K562 (cell line): ENCODE measurements around the gene TXN2. TPM values are rescaled to one million over a fixed set of nuclear protein-coding genes. Genes with fewer than 3 reads are reported as not detected.

ENCODE experiments used
- ATF7 ChIP-seq: fragments of 450-650 bp; IDR thresholded peaks from 2 replicates; pipeline ENCODE4 v1.7.1; 2014; ENCODE audit warnings: mild to moderate bottlenecking, moderate library complexity
- CEBPB ChIP-seq: fragments of 450-650 bp; IDR thresholded peaks from 2 replicates; pipeline ENCODE4 v1.6.1; 2016; ENCODE audit warnings: missing genetic modification characterization, missing compliant biosample characterization
- COPS2 ChIP-seq: fragments of 450-650 bp; conservative IDR thresholded peaks from 2 replicates; pipeline ENCODE4 v1.6.1; 2016; ENCODE audit warnings: mild to moderate bottlenecking, moderate library complexity
- E4F1 ChIP-seq: fragments of 250-450 bp; sonication (Bioruptor Pico); IDR thresholded peaks from 2 replicates; pipeline ENCODE4 v1.5.0; 2021; ENCODE audit warnings: mild to moderate bottlenecking, borderline replicate concordance
- EP300 ChIP-seq: IDR thresholded peaks from 2 replicates; pipeline ENCODE4 v1.6.1; 2012; ENCODE audit warnings: low read length, improper control_type of control experiment
- HMG20A ChIP-seq: fragments of 450-650 bp; formaldehyde crosslinking; conservative IDR thresholded peaks from 2 replicates; pipeline ENCODE4 v1.4.0; 2020; ENCODE audit warnings: mild to moderate bottlenecking, mixed read lengths
- L3MBTL2 ChIP-seq: fragments of 450-650 bp; IDR thresholded peaks from 2 replicates; pipeline ENCODE4 v1.6.1; 2016; ENCODE audit warnings: mild to moderate bottlenecking, moderate library complexity
- LEF1 ChIP-seq: fragments of 450-650 bp; IDR thresholded peaks from 2 replicates; pipeline ENCODE4 v1.6.1; 2016; ENCODE audit warnings: mild to moderate bottlenecking
- MAX ChIP-seq: sonication (generic); formaldehyde crosslinking; IDR thresholded peaks from 2 replicates; pipeline ENCODE4 v1.9.0; 2022; ENCODE audit warnings: mild to moderate bottlenecking, missing genetic modification reagents
- NFXL1 ChIP-seq: fragments of 450-650 bp; formaldehyde crosslinking; IDR thresholded peaks from 2 replicates; pipeline ENCODE4 v1.4.0; 2021; ENCODE audit warnings: mild to moderate bottlenecking
- NRF1 ChIP-seq, 2 experiments: fragments of 450-650 bp; IDR thresholded peaks in 1 of 2; conservative IDR thresholded peaks in 1 of 2; 2 replicates each; pipeline ENCODE4 v1.6.1; 2014; ENCODE audit warnings: mild to moderate bottlenecking in 2 of 2
- POU5F1 ChIP-seq: fragments of 150-350 bp; IDR thresholded peaks from 2 replicates; pipeline ENCODE4 v1.6.1; 2014; ENCODE audit warnings: borderline replicate concordance, low read length, low read depth, mild to moderate bottlenecking; ENCODE audit not compliant: partially characterized antibody
- RBM14 ChIP-seq: fragments of 200-400 bp; formaldehyde crosslinking; IDR thresholded peaks from 2 replicates; pipeline ENCODE4 v1.6.1; 2018; ENCODE audit warnings: low read depth, mild to moderate bottlenecking, low read length, moderate library complexity, borderline replicate concordance; ENCODE audit not compliant: insufficient read depth
- SAP30 ChIP-seq: fragments of 200-600 bp; sonication (generic); IDR thresholded peaks from 2 replicates; pipeline ENCODE4 v1.6.1; 2012; ENCODE audit warnings: borderline replicate concordance, low read depth, mild to moderate bottlenecking, moderate library complexity, low read length, control low read depth, inconsistent platforms; ENCODE audit not compliant: insufficient read depth, poor library complexity, severe bottlenecking
- SMARCA4 ChIP-seq: fragments of 450-650 bp; IDR thresholded peaks from 2 replicates; pipeline ENCODE4 v1.6.1; 2016
- SOX6 ChIP-seq: fragments of 450-650 bp; IDR thresholded peaks from 2 replicates; pipeline ENCODE4 v1.6.1; 2014; ENCODE audit warnings: mild to moderate bottlenecking
- SPI1 ChIP-seq: IDR thresholded peaks from 2 replicates; pipeline ENCODE4 v1.6.1; 2011; ENCODE audit warnings: low read depth, low read length, control low read depth, borderline replicate concordance
- U2AF1 ChIP-seq: fragments of 200-400 bp; formaldehyde crosslinking; optimal IDR thresholded peaks from 2 replicates; pipeline ENCODE3; 2017; ENCODE audit warnings: mild to moderate bottlenecking, low read depth, low read length, moderate library complexity
- ZC3H4 ChIP-seq: sonication (generic); formaldehyde crosslinking; IDR thresholded peaks from 2 replicates; pipeline ENCODE4 v1.9.0; 2021; ENCODE audit warnings: missing genetic modification reagents, borderline replicate concordance
- ZNF133 ChIP-seq: fragments of 250-450 bp; sonication (Bioruptor Pico); IDR thresholded peaks from 2 replicates; pipeline ENCODE4 v1.4.0; 2020; ENCODE audit warnings: mild to moderate bottlenecking
- ZNF165 ChIP-seq: fragments of 250-450 bp; sonication (Bioruptor Pico); IDR thresholded peaks from 2 replicates; pipeline ENCODE4 v1.4.0; 2020; ENCODE audit warnings: borderline replicate concordance
- ZNF436 ChIP-seq: fragments of 250-450, 450-650 bp; sonication (Bioruptor Pico); formaldehyde crosslinking; IDR thresholded peaks from 2 replicates; pipeline ENCODE4 v1.7.0; 2020; ENCODE audit warnings: mild to moderate bottlenecking
- polyA plus RNA-seq, 8 experiments: library from polyadenylated mRNA; depleted of rRNA in 4 of 8; stranded (reverse) in 5 of 8; unstranded in 3 of 8; fragments of >200 nt; fragmentation: Nextera tagmentation in 2 of 8; fragmentation: Illumina TruSeq in 1 of 8; extraction: Ambion mirVana in 2 of 8; extraction: Trizol in 1 of 8; gene quantifications; 2 replicates each; pipeline versions ENCODE4 v1.2.1 to v1.2.3, GENCODE V29; 2011 to 2014; ENCODE audit warnings: inconsistent platforms in 1 of 8, missing spikeins in 1 of 8
- total RNA-seq, 7 experiments: library from RNA; depleted of rRNA in 6 of 7; stranded (reverse); fragments of >200 nt in 6 of 7; fragmentation: Illumina TruSeq in 2 of 7; extraction: Trizol in 2 of 7; gene quantifications; 2 replicates each; pipeline versions ENCODE4 v1.2.1 to v1.2.3, GENCODE V29; 2011 to 2021; ENCODE audit warnings: low replicate concordance in 1 of 7
- TF ChIP-seq, protein P1 (sequence below), 2 experiments: fragments of 450-650 bp in 1 of 2; sonication (generic) in 1 of 2; formaldehyde crosslinking in 1 of 2; IDR thresholded peaks in 1 of 2; conservative IDR thresholded peaks in 1 of 2; 2 replicates each; pipeline versions ENCODE4 v1.6.1 to v1.8.1; 2016 to 2023; ENCODE audit warnings: mild to moderate bottlenecking in 2 of 2, moderate library complexity in 2 of 2, inconsistent platforms in 1 of 2, missing genetic modification reagents in 1 of 2

TXN2 gene
- total and polyA plus RNA-seq, 9 of the 15 experiments (the other 6 are each of a cell fraction or from before 2014, with no cell fraction given) = 48.5 to 399 (median 118) TPM

GRCh38 chr22:36478966-36479365, 2.5 kb downstream of the TXN2 start (continued):
- peak; percentile 32; the same call in 1 of the 2 replicates for TF ChIP-seq ATF7
- no peak for TF ChIP-seq SAP30
- TF ChIP-seq EP300 = peak; percentile 82
- no peak for TF ChIP-seq COPS2
- TF ChIP-seq E4F1 (CRISPR knock-in tag) = no peak
- TF ChIP-seq NFXL1 = no peak
- TF ChIP-seq SOX6 = peak; percentile 76
- no peak for TF ChIP-seq CEBPB (tag)
- TF ChIP-seq L3MBTL2 = no peak
- TF ChIP-seq ZC3H4 = no peak
- TF ChIP-seq HMG20A (CRISPR knock-in tag) = no peak
- peak; percentile 87 for TF ChIP-seq SMARCA4
- no peak for TF ChIP-seq ZNF165
- no peak for TF ChIP-seq ZNF436 (CRISPR knock-in tag)
- TF ChIP-seq, protein P1, sequence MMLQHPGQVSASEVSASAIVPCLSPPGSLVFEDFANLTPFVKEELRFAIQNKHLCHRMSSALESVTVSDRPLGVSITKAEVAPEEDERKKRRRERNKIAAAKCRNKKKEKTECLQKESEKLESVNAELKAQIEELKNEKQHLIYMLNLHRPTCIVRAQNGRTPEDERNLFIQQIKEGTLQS (IDR thresholded peaks at IDR 0.05) = peak; percentile 76
- TF ChIP-seq, protein P1 (CRISPR knock-in tag; conservative IDR thresholded peaks at IDR 0.05) = no peak; the same call in 1 of the 2 replicates
- no peak for TF ChIP-seq ZNF133
- no peak for TF ChIP-seq POU5F1
- no peak for TF ChIP-seq MAX (CRISPR knock-in tag)
- TF ChIP-seq SPI1 = no peak
- no peak for TF ChIP-seq LEF1
- no peak for TF ChIP-seq U2AF1
- TF ChIP-seq NRF1 (conservative IDR thresholded peaks at IDR 0.05 in 1 of 2, IDR thresholded peaks at IDR 0.05 in 1 of 2) = no peak
- TF ChIP-seq RBM14 = no peak
